ENCODE measurements around the gene CTXN1. TPM values are rescaled to one million over a fixed set of nuclear protein-coding genes. Genes with fewer than 3 reads are reported as not detected.
"Not testable (repeated sequence)": the region's sequence is repeated elsewhere in the genome, so short reads cannot be mapped to it uniquely, and the experiment has no call there.

The CTXN1 gene
- total RNA-seq, 2 donors from 2014 or later: 0.91 to 0.97 TPM

DNA sequence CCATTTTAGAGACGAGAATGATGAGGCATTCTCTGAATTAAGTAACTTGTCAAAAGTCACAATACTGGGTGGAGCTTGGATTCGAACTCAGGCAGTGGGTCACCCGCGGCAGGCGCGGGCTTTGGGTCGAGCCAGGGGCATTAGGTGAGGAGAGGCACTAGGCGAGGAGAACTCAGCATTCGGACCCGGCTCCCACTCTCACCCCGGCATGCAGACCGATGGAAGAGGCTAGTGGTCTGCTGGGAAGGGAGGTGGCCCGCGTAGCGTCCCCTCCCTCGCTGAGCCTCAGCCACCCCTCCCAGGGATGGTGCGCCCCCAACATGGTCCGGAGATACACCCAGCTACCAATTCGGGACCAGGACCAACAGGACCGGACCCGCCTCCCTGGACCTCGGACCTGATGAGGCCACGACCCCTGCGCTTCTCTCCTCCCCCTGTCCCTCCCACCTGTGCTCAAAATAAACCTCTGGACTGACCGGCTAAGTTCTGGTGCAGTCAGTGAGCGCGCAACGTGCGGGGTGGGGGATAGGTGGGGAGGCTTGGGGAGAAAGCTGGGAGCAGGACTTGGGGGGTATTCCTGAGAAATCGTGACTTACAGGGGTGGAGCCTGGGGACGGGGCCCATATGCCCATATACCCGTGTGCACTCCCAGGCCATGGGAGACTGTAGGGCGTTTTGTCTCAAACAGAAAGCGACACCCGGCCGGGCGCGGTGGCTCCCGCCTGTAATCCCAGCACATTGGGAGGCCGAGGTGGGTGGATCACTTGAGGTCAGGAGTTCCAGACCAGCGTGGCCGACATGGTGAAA is 7.1 kb downstream of the CTXN1 start:
- DNase-seq (no peak), ATAC-seq (no peak)
- intact Hi-C loops (cut with DNase I): no loop called here

DNA sequence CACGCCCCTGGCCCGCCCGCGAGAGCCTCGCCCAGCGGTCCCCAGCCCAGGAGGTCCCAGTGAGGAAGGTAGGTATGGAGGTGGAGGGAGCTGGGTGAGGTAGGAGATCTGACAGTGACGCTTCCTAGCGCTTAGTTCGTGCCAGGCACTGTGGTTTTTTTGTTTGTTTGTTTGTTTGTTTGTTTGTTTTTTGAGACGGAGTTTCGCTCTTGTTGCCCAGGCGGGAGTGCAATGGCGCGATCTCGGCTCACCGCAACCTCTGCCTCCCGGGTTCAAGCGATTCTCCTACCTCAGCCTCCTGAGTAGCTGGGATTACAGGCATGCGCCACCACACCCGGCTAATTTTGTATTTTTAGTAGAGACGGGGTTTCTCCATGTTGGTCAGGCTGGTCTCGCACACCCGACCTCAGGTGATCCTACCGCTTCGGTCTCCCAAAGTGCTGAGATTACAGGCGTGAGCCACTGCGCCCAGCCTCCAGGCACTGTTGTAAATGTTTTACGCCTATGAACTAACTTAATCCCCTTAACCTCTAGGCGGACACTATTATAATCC is 7.8 kb downstream of the CTXN1 start:
- not testable (repeated sequence) for ATAC-seq

DNA sequence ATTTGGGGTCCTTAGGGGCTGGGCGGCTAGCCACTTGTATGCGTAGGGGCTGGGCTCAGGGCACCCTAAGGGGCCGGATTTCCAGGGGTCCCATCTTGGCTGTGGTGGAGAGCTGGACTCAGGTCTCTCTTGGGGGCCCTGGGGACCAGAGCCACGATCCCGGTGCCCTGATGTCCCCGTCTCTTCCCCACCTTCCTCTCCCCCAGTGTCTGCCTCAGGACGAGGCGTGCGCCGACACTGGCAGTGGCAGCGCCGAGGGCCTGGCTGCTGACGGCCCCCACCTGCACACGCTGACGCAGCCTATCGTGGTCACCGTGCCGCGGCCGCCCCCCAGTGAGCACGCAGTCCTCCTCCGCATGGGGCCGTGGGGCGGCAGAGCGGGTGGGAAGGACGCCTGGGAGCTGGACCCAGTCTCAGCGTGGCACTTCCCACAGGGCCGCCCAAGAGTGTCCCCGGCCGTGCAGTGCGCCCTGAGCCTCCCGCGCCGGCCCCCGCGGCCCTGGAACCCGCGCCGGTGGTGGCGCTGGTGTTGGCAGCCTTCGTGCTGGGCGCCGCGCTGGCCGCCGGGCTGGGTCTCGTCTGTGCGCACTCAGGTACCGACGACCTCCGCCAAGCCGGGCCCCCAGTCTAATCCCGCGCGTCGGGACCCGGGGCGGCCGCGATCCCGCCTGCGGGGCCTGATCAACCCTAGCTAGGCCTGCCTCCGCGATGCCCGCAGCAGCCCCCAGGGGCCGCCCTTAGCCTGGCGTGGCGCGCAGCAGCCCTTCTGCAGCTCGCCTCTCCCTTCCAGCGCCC is 8.5 kb downstream of the CTXN1 start:
- intact Hi-C loops (cut with DNase I): no loop called here
- ATAC-seq (peak; percentile 1 to 14), DNase-seq (no peak)

More for the DNA sequence above, 7.8 kb downstream of the CTXN1 start:
- intact Hi-C loops (cut with DNase I); DNase-seq: not testable (repeated sequence)

DNA sequence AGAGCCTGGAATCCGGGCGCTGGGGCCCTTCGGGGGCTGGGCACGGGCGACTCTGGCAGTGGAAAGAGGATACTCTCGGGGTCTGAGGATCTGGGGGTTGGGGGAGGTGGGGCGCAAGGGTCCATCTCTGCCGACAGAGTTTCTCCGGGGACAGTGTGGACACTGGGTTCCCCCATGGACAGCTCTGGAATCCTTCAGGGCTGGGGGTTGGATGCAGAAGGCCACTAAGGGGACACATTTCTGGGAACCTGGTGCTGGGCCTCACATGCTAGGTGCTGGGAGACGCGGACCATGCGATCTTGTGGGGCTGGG is 9.0 kb downstream of the CTXN1 start:
- no peak for DNase-seq
- no peak for ATAC-seq

DNA sequence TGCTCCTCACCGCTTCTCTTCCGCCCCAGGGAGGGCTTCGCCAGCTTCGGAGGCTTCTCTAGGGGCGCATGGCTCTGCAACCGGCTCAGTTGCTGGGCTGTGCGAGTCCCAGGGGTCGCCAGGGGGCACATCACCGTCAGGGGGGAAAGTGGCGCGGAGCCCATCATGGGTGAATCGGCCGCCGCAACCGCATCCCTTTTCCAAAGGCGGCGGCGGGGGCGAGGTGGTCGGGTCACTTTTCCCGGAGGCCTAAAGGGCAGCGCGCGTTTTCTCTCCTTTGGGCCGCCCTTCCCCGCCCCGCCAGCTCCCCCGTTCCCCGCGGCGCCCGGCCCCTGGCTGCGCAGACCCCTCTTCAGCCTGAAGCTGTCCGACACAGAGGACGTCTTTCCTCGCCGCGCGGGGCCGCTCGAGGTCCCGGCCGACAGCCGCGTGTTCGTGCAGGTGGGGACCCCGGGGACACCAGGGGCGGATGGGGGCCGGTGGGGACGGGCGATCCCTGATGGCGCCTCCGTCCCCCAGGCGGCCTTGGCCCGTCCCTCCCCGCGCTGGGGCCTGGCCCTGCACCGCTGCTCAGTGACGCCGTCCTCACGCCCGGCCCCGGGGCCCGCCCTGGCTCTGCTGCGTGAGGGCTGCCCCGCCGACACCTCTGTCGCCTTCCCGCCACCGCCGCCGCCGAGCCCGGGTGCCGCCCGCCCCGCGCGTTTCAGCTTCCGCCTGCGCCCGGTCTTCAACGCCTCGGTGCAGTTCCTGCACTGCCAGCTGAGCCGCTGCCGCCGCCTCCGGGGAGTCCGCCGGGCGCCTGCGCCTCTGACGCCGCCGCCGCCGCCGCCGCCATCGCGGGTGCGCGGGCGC is 9.6 kb downstream of the CTXN1 start:
- ATAC-seq: no peak
- intact Hi-C loops (cut with DNase I): no loop called here
- DNase-seq: no peak

More for the DNA sequence above, 9.0 kb downstream of the CTXN1 start:
- intact Hi-C loops (cut with DNase I): no loop called here

DNA sequence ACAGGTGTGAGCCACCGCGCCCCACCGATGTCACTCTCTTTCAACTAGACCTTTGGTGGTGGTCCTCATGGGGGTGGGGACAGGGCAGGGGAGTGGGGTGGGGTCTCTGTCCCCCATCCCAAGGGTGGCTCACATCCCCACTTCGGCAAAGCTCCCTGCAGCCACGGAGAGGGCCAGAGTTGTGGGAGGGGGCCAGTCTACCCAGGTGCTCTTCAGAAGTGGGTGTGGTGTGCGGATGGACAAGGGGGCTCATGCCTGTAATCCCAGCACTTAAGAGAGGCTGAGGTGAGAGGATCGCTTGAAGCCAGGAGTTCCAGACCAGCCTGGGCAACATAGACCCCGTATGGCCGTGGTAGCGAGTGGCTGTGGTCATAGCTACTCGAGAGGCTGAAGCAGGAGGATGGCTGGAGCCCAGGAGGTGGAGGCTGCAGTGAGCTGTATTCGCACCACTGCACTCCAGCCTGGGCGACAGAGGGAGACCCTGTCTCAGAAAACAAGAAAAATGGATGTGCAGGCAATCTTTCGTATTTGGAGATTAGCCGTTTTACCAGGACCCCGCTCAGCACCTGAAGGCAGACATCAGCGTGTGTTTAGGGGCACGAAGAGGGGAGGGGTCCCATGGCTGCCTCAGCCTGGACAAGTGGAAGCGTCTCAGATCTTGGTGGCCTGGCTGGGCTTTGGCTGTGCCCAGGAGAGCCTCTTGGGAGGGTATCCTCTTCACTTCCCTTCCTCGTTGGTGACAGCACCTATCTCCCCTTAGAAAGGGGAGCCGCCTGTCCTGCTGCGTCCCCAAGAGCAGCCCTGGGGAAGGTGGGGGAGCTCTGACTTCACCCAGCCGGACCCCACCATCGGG is 10.5 kb downstream of the CTXN1 start:
- no peak for ATAC-seq
- intact Hi-C loops (cut with DNase I): no loop called here
- no peak for DNase-seq

DNA sequence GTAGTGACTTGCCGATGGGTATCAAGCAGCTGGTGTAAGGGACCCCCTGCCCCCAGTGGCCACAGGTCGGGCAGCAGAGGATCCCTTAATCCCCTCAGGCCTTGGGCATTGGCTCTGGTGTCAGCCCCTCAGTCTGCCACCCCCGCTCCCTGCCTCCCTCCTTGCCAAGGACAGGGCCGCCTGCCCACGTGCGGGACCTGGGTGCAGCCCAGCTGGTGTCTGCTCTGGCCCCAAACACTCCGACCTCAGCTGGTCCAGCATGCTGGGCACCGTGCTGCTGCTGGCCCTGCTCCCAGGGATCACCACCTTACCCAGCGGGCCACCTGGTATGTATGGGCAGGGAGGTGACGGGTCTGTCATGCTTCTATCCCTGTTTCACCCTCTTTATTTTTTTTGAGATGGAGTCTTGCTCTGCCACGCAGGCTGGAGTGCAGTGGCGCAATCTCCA is 11.3 kb downstream of the CTXN1 start, which contains the start of gene TGFBR3L:
Gene TGFBR3L, plus strand, starts transcription at position 233 of the 448 bp plus-strand sequence.
- DNase-seq (no peak), ATAC-seq (no peak)
- intact Hi-C loops (cut with DNase I): no loop called here

DNA sequence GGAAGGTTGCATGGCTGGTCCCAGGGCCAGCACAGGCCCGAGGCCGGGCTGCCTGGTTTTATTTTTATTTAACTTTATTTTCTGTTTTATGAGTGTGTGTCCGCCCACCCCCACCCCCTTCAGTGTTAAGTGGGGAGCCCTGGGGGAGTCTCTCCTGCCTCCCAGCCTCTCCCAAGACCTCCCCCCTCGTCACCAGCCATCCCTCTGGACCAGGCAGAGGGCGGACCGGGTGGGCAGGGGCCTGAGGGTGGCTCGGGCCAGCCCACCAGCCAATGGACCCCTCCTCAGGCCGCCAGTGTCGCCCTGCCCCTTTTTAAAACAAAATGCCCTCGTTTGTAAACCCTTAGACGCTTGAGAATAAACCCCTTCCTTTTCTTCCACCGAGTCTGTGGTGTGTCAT is 11.8 kb downstream of the CTXN1 start:
- DNase-seq (no peak), ATAC-seq (no peak)
- intact Hi-C loops (cut with DNase I): no loop called here

DNA sequence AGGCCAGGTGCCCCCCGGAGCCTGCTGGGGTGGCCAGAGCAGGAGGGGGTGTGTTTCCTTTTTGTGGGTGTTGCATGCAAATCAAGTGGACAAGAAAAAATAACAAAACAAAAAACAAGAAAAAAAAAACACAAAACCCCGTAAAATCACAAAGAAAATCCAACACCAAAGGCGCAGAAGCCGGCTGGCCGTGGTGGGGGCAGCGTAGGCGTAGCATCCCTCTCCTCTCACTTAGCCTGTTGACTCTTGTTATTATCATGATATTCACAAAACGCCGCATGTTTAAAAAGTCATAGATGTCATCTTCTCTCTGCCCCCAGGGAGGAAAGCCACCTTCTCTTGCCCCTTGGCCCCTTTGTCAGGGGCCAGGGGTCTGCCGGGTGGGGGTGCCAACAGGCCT is 12.3 kb downstream of the CTXN1 start:
- ATAC-seq (no peak), DNase-seq (no peak)
- intact Hi-C loops (cut with DNase I): no loop called here

DNA sequence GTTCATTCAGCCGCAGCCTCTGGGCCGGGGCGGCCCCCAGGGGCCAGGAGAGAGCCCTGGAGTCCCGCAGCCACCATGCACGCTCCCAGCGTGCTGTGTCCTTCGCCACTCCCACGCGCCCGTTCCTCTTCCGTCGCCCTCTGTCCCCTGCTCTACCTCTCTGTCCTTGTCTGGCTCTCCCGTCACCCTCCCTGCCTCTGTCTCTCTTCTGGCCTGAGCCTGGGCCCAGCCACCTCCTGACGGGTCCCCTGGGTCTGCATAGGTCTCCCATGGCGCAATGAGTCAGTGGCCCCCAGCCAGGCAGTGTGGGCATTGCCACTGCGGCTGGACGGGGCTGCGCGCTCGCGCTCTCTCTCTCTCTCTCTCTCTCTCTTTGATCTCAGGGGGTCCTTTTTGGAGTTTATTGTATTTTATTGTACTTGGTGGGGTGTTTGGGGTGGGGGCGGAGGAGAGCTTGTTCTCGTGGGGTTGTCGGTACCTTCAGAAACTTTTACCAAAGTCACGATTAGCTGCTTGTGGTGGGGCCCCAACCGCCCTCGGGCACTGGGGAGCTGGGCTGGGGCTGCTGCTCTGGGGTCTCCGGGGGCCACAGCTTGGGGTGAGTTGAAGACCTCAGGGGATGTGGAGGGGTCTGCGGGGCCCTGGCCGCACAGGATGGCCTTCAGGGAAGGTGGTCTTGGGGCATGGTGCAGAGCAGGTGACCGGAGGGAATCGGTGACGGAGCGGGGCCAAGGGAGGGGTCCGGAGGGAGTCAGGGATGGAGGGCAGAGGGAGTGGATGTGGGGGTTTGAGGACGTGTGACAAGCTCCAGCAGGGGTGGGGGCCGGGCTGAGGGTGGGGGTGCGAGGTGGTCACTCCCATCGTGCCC is 13.0 kb downstream of the CTXN1 start:
- no peak for DNase-seq
- ATAC-seq: no peak
- intact Hi-C loops (cut with DNase I): no loop called here

DNA sequence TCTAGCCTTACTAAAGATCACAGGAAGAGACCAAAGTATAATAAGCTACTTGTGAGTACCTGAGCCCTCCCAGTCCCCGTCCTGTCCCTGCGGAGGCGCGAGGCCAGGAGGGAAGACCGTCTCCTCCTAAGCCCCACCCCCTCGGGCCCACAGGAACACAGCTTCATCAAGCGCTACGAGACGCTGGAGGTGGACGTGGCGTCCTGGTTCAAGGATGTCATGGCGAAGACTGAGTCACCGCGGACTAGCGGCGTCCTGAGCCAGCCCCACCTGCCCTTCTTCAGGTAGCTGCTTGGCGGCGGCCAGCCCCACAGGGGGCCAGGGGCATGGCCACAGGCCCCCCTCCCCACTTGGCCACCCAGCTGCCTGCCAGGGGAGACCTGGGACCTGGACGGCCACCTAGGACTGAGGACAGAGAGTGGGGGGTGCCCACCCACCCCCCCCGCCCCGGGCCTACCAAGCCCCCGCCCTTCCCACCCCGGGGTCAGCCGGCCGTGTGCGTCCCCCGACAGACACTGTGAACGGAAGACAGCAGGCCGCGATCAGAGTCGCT is 13.7 kb downstream of the CTXN1 start:
- DNase-seq: no peak
- ATAC-seq: no peak
- intact Hi-C loops (cut with DNase I): no loop called here

DNA sequence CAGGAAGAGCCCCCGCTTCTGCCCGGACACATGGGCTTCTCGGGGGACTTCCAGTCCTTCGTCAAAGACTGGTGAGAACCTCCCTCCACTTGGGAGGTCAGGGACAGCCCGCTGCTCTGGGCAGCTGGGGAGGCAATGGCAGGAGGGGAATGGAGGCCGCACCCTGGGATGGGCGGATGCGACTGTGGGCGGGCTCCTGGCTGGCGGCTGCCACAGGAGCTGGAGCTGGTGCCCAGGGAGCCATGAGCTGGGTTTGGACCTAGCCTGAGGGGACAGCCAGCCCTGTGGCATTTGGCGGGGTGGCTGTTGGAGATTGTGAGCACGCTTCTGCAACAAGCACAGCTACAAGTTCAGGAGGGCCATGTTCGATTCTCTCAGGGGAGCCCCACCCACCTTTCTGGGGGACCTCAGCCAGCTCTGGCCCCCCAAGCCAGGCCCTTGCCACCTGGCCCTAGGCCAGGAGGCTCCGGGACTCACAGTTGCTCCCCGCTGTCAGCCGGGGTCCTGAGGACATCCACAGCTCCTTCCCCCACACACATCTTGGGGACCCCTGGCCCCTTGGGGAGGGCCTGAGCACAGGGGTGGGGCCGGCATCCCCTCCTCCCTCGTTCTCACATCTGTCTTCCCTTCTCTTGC is 14.3 kb downstream of the CTXN1 start:
- DNase-seq: no peak
- ATAC-seq: no peak
- intact Hi-C loops (cut with DNase I): no loop called here

DNA sequence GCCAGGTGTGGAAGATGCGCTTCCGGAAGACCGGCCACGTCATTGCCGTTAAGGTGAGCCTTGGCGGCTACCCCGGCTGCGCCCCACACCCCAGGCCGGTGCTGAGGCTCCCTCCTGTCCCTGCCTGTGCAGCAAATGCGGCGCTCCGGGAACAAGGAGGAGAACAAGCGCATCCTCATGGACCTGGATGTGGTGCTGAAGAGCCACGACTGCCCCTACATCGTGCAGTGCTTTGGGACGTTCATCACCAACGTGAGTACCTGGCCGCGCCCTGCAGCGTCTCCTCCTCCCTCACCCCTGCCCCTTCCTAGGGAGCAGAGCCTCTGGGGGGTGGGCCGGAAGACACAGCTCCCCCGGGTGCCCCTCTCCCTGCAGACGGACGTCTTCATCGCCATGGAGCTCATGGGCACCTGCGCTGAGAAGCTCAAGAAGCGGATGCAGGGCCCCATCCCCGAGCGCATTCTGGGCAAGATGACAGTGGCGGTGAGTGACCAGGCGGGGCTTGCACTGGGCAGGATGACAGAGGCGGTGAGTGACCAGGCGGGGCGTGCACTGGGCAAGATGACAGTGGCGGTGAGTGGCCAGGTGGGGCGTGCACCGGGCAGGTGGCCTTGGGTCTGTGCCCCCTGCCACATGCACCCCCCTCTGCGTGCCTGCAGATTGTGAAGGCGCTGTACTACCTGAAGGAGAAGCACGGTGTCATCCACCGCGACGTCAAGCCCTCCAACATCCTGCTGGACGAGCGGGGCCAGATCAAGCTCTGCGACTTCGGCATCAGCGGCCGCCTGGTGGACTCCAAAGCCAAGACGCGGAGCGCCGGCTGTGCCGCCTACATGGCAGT is 15.4 kb downstream of the CTXN1 start:
- DNase-seq (no peak), ATAC-seq (no peak)
- intact Hi-C loops (cut with DNase I): no loop called here

DNA sequence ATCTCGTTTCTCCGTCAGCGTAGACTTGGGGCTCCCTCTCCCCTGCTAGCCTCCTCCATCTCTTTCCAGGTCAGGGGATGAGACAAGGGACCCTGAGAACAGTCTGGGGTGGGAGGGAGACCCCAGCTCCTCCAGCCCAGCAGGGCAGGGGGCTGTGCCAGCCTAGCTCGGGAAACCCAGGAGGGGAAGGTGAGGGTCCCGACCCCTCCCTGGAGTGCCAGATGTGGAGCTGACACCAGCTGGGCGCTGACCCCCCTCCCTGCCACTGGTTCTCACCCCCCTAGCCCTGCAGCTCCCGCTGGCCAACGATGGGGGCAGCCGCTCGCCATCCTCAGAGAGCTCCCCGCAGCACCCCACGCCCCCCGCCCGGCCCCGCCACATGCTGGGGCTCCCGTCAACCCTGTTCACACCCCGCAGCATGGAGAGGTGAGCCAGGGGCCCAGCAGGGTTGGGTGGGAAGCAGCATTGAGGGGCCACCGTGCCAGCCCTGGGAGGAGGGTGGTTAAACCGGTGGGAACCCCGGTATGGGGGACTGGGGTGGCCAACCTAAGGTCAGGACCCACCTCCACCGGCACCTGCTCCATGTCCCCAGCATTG is 16.4 kb downstream of the CTXN1 start:
- intact Hi-C loops (cut with DNase I): no loop called here
- DNase-seq (no peak), ATAC-seq (no peak)

DNA sequence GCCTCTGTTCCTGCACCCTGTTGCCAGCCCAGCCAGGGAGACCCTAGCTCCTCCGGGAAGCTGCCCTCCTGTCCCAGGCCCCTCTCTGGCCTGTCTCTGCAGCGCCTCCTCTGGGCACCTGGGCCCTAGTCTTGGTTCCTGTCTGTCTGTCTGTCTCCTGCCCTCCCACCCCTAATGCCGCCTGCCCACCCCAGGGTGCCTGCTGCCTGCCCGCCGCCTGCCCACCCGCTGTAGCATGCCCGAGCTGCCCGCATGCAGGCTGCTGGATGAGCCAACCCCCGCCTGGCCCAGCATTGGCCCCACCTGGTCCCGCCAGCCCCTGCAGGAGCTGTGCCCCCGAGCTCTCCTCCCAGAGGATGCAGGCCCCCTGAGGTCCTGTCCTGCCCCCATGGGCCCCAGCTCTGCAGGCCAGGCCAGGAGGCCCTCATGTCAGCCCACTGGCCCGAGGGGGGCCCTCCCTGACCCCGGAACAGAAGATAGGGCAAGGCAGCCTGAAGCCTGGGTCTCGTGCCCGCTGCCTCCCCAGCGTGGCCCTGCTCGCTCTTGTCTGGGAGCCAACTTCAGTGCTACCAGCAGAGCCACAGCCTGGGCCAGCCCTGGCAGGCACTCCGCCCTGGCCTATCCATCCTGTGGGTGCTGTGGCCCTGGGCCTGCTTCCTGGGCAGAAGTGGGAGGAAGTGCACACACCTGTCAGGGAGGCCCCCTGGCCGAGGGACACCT is 17.0 kb downstream of the CTXN1 start:
- intact Hi-C loops (cut with DNase I): no loop called here
- no peak for ATAC-seq
- DNase-seq: no peak
